Testis (tissue), 3 donors: ENCODE results near the gene AUTS2. TPM values are rescaled to one million over a fixed set of nuclear protein-coding genes. Genes with fewer than 3 reads are reported as not detected.

Experiments
- DNase-seq: peaks from one replicate; pipeline ENCODE4 v3.0.0-alpha.2; 2019
- H3K27ac ChIP-seq, 2 donors: fragments of 200-600 bp; sonication (generic); one replicate each; pipeline ENCODE4 v1.5.1; 2019
- H3K27me3 ChIP-seq: fragments of 200-600 bp; sonication (generic); one replicate; pipeline ENCODE4 v1.5.1; 2019
- H3K36me3 ChIP-seq: fragments of 200-600 bp; sonication (generic); one replicate; pipeline ENCODE4 v1.5.1; 2017; ENCODE audit warnings: low read depth; ENCODE audit errors: missing control alignments
- H3K4me1 ChIP-seq: fragments of 200-600 bp; sonication (generic); one replicate; pipeline ENCODE4 v1.5.1; 2019
- H3K4me3 ChIP-seq, 2 donors: fragments of 200-600 bp; sonication (generic); one replicate each; pipeline ENCODE4 v1.5.1; 2017 to 2019
- H3K9me3 ChIP-seq: fragments of 200-600 bp; sonication (generic); one replicate; pipeline ENCODE4 v1.5.1; 2017
- POLR2A ChIP-seq: fragments of 450-650 bp; IDR thresholded peaks from one replicate; pipeline ENCODE4 v1.6.1; 2017; ENCODE audit warnings: antibody characterized with exemption, mild to moderate bottlenecking, moderate library complexity
- WGBS, 2 donors: methylation state at CpG; one replicate each; pipeline ENCODE4 v1.1.5; 2018; 5-methylcytosine and 5-hydroxymethylcytosine counted together
- intact Hi-C: fragments of 100-400 bp; cut with DNase I; formaldehyde crosslinking; loops from one replicate; pipeline ENCODE4 v1.15.1; 2023; ENCODE audit warnings: low total_unique reads
- polyA plus RNA-seq: library from polyadenylated mRNA; stranded (reverse); fragments of 350-450 nt; fragmentation: Illumina TruSeq; extraction: RNeasy Lipid Tissue Mini Kit (QIAGEN cat#74804); gene quantifications from one replicate; pipeline ENCODE4 v1.2.3, GENCODE V29; 2014; ENCODE audit warnings: low read depth, low replicate concordance; ENCODE audit not compliant: insufficient read depth
- total RNA-seq, 2 donors: library from RNA; depleted of rRNA; stranded (reverse); fragments of >200 nt; gene quantifications; one replicate each; pipeline ENCODE4 v1.2.3, GENCODE V29; 2016
- TF ChIP-seq, protein P1 (sequence below), 3 experiments: fragments of 450-650 bp in 2 of 3; fragments of 200-600 bp in 1 of 3; sonication (generic) in 1 of 3; IDR thresholded peaks; one replicate each; pipeline ENCODE4 v1.5.1; 2016 to 2019; ENCODE audit warnings: antibody characterized with exemption in 3 of 3, mild to moderate bottlenecking in 2 of 3, moderate library complexity in 1 of 3

AUTS2 gene
- total and polyA plus RNA-seq, 3 donors from 2014 or later: 21.3 to 75.5 (median 56.1) TPM

DNA sequence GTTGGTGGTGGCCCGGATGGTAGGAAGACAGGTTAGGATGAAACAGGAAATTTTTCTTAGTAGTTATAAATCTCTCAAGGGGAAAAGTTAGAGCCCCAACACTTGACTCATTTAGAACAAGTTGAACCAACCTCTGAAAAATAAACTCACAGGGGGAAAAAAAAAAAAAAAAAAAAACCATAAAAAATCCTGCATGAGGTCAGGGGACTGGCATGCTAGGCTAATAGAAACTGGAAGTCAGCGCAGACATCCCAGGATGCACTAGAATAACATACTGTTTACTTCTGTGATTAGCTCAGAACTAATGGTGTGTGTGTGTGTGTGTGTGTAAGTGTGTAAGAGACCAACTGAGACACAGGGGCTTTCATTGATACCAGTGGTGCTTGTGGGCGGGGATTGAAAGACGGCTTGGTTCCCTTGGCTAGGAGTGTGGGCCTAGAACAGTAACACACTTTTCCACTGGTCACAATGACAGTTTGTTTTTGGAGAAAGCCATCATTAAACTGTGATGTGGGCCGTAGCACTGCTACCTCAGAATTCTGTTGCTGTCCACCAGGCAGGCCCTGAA lies 1042.1 kb downstream of the AUTS2 start:
- 97 to 98% methylated on average over 5 of the region's 5 CpGs for WGBS, 2 donors
- no peak for DNase-seq
- no peaks in the 10 kb centered on the region for H3K36me3 ChIP-seq
- TF ChIP-seq POLR2A: no peak
- TF ChIP-seq, protein P1, sequence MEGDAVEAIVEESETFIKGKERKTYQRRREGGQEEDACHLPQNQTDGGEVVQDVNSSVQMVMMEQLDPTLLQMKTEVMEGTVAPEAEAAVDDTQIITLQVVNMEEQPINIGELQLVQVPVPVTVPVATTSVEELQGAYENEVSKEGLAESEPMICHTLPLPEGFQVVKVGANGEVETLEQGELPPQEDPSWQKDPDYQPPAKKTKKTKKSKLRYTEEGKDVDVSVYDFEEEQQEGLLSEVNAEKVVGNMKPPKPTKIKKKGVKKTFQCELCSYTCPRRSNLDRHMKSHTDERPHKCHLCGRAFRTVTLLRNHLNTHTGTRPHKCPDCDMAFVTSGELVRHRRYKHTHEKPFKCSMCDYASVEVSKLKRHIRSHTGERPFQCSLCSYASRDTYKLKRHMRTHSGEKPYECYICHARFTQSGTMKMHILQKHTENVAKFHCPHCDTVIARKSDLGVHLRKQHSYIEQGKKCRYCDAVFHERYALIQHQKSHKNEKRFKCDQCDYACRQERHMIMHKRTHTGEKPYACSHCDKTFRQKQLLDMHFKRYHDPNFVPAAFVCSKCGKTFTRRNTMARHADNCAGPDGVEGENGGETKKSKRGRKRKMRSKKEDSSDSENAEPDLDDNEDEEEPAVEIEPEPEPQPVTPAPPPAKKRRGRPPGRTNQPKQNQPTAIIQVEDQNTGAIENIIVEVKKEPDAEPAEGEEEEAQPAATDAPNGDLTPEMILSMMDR (IDR thresholded peaks at IDR 0.05): no peak
- H3K9me3 ChIP-seq: no peaks in the 10 kb centered on the region
- intact Hi-C loops: no loop called here
- H3K4me3 ChIP-seq: no peak overlapping the region
- H3K27ac ChIP-seq: no peak overlapping the region
- no peaks in the 10 kb centered on the region for H3K27me3 ChIP-seq
- H3K4me1 ChIP-seq: no peaks in the 10 kb centered on the region

DNA sequence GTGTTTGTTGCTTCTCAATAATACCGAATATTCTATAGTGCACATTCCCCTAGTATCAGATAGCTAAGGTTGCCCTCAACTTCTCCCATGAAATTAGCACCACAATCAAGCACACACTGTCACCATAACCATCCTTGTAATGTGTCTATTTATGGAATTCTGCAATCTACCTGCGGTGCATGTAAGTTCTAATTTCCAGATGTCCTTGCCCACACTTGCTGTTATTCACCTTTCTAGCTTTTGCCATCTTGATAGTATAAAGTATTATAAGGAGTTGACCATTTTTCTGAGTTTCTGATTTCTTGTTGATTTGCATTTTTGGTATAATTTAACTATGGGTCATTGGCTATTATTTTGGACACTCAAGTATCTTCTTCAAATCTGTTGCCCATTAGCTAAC lies 1043.6 kb downstream of the AUTS2 start:
- no peak for TF ChIP-seq POLR2A
- TF ChIP-seq, protein P1 (IDR thresholded peaks at IDR 0.05): no peak
- Histone ChIP-seq H3K9me3 (no peaks in the 10 kb centered on the region), H3K27me3 (no peaks in the 10 kb centered on the region), H3K4me3 (no peak overlapping the region), H3K4me1 (no peaks in the 10 kb centered on the region), H3K36me3 (no peaks in the 10 kb centered on the region), H3K27ac (no peak overlapping the region)
- no peak for DNase-seq
- WGBS, 2 donors: 92 to 100% methylated on average over 2 of the region's 2 CpGs
- intact Hi-C loops: no loop called here

DNA sequence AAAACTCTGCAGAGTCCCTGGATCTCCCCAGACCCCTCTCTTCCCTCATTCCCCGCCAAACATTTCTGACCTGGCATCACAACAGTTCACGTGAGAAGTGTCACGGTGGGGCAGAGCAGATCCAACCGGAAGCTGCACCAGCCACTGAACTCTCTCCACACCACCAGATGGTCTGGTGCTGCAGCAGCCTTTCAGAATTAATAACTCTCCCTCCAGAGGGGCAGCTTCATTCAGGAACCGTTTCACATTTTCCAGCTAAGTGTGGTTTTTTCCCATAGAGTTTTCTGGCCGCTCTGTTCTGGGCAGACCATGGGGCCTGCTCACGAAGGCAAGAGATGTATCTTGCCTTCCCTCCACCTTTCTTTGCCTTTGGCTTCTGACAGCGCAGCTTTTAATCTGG lies 1047.0 kb downstream of the AUTS2 start:
- TF ChIP-seq, protein P1 (IDR thresholded peaks at IDR 0.05): no peak
- TF ChIP-seq POLR2A: no peak
- 81 to 87% methylated on average over 8 of the region's 8 CpGs for WGBS, 2 donors
- Histone ChIP-seq H3K4me3 (no peak overlapping the region), H3K4me1 (no peaks in the 10 kb centered on the region), H3K36me3 (no peaks in the 10 kb centered on the region), H3K27ac (no peak overlapping the region), H3K9me3 (no peaks in the 10 kb centered on the region), H3K27me3 (no peaks in the 10 kb centered on the region)
- intact Hi-C loops: no loop called here
- no peak for DNase-seq

GRCh38 chr7:70645876-70646351 lies 1047.6 kb downstream of the AUTS2 start:
- WGBS, 2 donors: 89 to 92% methylated on average over 10 of the region's 10 CpGs
- intact Hi-C loops: no loop called here

More at GRCh38 chr7:70645876-70646351, 1047.6 kb downstream of the AUTS2 start:
- TF ChIP-seq, protein P1 (IDR thresholded peaks at IDR 0.05): no peak
- TF ChIP-seq POLR2A: no peak
- Histone ChIP-seq H3K4me1 (no peaks in the 10 kb centered on the region), H3K27ac (no peak overlapping the region), H3K4me3 (no peak overlapping the region), H3K27me3 (no peaks in the 10 kb centered on the region), H3K36me3 (no peaks in the 10 kb centered on the region), H3K9me3 (no peaks in the 10 kb centered on the region)
- DNase-seq: no peak
